Omental fat pad (tissue), 4 donors: ENCODE data around the gene MAGEB6. TPM values are rescaled to one million over a fixed set of nuclear protein-coding genes. Genes with fewer than 3 reads are reported as not detected.
"Not testable (repeated sequence)": the region's sequence is repeated elsewhere in the genome, so short reads cannot be mapped to it uniquely, and the experiment has no call there.

Source experiments
- ATAC-seq: fragments of 150-250 bp; one replicate; pipeline ENCODE4 v1.9.1; 2016; ENCODE audit warnings: mild to moderate bottlenecking, moderate library complexity; ENCODE audit not compliant: low FRiP score
- DNase-seq: peaks from one replicate; pipeline ENCODE4 v3.0.0-alpha.2; 2019; ENCODE audit warnings: low spot score
- total RNA-seq, 4 donors: library from RNA; depleted of rRNA; stranded (reverse); fragments of >200 nt; gene quantifications; one replicate each; pipeline ENCODE4 v1.1.0, GENCODE V29; 2016
- TF ChIP-seq, protein P1 (sequence below), 3 donors: fragments of 450-650 bp; IDR thresholded peaks; one replicate each; pipeline ENCODE4 v1.5.1; 2016 to 2017; ENCODE audit warnings: antibody characterized with exemption in 3 of 3, mild to moderate bottlenecking in 3 of 3, moderate library complexity in 2 of 3

Gene MAGEB6, protein sequence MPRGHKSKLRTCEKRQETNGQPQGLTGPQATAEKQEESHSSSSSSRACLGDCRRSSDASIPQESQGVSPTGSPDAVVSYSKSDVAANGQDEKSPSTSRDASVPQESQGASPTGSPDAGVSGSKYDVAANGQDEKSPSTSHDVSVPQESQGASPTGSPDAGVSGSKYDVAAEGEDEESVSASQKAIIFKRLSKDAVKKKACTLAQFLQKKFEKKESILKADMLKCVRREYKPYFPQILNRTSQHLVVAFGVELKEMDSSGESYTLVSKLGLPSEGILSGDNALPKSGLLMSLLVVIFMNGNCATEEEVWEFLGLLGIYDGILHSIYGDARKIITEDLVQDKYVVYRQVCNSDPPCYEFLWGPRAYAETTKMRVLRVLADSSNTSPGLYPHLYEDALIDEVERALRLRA
- total RNA-seq, result not detected

DNA sequence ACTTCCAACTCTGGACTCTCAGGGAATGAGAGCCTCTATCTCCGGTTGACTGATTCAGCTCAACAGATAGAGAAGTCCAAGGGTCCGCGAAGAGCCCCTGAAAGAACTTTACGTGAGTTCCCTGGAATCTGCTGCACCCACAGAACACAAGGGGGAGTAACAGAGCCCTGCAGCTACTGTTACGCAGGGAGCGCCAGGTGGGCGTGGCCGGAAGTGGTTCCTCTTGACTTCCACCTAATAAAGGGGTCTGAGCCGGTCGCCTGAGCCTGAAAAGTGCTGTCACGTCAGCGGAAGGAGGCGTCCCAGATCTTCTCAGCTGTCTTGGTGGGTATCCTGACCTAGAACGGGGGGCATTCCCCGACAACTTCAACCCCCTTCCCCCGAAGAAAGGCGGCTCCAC lies at the start of gene MAGEB6:
MAGEB6 (plus strand) TSS at position 237 of the 400 bp plus-strand sequence. CDS start 1,407 bp downstream, outside the sequence.
- ATAC-seq (no peak), DNase-seq (no peak)
- TF ChIP-seq, protein P1, sequence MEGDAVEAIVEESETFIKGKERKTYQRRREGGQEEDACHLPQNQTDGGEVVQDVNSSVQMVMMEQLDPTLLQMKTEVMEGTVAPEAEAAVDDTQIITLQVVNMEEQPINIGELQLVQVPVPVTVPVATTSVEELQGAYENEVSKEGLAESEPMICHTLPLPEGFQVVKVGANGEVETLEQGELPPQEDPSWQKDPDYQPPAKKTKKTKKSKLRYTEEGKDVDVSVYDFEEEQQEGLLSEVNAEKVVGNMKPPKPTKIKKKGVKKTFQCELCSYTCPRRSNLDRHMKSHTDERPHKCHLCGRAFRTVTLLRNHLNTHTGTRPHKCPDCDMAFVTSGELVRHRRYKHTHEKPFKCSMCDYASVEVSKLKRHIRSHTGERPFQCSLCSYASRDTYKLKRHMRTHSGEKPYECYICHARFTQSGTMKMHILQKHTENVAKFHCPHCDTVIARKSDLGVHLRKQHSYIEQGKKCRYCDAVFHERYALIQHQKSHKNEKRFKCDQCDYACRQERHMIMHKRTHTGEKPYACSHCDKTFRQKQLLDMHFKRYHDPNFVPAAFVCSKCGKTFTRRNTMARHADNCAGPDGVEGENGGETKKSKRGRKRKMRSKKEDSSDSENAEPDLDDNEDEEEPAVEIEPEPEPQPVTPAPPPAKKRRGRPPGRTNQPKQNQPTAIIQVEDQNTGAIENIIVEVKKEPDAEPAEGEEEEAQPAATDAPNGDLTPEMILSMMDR (IDR thresholded peaks at IDR 0.05), result no peak

DNA sequence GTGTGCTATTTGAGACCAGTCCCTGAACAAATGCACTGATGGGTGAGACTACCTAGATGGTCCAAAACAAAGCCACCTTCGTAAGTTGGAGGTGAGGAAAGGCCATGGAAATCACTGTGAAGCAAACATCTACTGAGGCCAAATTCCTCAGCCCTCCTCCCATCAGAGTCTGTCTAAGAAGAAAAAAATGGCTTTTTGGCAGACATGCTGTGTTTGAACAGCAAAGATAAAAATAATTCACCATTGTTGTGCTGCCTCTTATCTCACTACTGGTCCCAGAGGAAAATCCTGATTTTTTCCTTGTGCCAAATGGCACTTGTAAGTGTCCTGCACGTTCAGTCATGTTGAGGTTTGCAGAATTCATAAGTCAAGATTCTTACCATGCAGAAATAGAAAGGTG lies 46.2 kb upstream of the MAGEB6 start:
- TF ChIP-seq, protein P1 (IDR thresholded peaks at IDR 0.05), result no peak
- no peak for ATAC-seq
- no peak for DNase-seq

DNA sequence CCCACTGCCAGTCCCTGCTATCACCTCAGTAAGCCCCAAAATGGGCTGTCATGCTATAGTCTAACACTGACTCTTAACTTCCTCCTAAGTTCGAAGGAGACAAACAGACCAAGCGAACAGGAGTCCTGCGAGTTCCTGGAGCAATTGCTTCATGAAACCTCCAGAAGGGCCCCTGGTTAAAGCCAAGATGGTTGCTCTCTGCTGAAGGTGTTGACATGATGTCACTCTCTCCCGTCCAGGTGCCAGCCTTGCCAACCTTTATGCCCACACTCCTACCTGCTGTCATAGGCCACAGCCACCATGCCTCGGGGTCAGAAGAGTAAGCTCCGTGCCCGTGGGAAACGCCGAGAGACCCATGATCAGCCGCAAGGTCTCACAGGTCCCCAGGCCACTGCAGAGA lies 31.9 kb upstream of the MAGEB6 start, which contains the start of gene MAGEB6B:
MAGEB6B (plus strand) TSS at position 301 of the 400 bp plus-strand sequence; CDS start at position 301, 0 bp downstream.
- no peak for ATAC-seq
- TF ChIP-seq, protein P1 (IDR thresholded peaks at IDR 0.05), result no peak
- no peak for DNase-seq

DNA sequence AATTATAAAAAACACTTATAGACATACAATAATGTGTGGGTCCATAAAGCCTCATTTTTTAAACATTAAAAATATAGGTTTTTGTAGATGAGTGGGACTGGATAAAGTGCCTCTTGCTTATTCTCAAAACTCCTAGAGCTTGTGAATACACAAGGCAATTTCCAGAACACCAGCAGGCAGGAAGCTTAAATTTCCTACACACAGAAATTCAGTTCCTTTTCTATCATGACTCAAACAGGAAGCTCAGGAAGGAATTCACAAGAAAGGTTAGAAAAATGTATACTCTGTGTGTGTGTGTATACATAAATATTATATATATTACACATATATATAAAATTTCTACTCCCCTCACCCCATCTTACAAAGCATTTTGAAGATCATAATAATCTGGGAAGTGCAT lies 11.3 kb downstream of the MAGEB6 start:
- ATAC-seq (no peak), DNase-seq (no peak)
- TF ChIP-seq, protein P1 (IDR thresholded peaks at IDR 0.05), result no peak

DNA sequence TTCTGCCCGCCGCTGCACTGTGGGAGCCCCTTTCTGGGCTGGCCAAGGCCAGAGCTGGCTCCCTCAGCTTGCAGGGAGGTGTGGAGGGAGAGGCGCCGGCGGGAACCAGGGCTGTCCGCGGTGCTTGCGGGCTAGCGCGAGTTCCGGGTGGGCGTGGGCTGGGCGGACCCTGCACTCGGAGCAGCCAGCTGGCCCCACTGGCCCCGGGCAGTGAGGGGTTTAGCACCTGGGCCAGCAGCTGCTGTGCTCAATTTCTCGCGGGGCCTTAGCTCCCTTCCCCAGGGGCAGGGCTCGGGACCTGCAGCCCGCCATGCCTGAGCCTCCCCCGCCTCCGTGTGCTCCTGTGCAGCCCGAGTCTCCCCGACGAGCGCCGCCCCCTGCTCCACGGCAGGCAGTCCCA lies 12.5 kb downstream of the MAGEB6 start:
- not testable (repeated sequence) for ATAC-seq, DNase-seq

DNA sequence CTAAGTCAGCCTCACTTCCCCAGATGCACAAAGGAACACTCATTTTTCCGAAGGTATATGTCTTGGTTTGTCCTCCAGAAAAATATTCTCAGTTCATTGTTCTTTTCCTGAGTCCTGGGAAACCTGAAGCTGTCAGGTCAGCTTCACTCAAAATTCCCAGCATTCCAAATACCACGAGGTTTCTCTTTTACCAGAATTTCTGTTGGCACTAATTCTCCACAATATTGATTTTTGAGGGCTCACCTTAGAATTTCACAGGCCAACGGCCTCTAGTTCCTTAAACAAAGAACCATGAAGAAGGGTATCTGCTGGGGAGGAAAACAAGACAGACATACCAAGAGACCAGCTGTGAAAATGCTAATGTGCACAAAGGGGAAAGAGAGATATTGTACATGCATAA lies 15.8 kb downstream of the MAGEB6 start:
- TF ChIP-seq, protein P1 (IDR thresholded peaks at IDR 0.05), result no peak
- ATAC-seq (no peak), DNase-seq (no peak)

DNA sequence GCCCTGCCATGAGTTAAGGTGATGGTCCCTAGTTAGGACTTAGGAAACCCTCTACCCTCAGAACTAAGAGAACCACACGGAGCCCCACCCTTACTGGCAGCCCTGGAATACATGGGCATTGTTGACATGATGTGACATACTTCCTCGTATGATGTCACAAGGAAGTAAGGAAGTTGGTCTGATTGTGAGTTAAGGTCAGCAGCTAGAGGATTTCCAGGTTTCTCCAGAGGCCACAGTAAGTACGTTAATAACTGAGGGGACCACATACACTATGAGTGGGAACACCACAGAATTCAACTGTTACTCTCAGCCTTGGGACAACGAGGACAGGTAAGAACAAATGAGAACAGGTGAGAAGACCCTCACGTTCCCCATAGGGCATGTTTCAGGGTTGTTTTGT lies 23.6 kb downstream of the MAGEB6 start, which contains the start of gene MAGEB5:
MAGEB5 (plus strand) TSS at position 301 of the 400 bp plus-strand sequence. CDS start 1,133 bp downstream, outside the sequence.
- DNase-seq, result no peak
- no peak for ATAC-seq

More for the DNA sequence above, 23.6 kb downstream of the MAGEB6 start, which contains the start of gene MAGEB5:
- TF ChIP-seq, protein P1 (IDR thresholded peaks at IDR 0.05), result no peak
